Motor neuron (in vitro differentiated cells): ENCODE data around the gene CYB5R2. TPM values are rescaled to one million over a fixed set of nuclear protein-coding genes. Genes with fewer than 3 reads are reported as not detected.

ENCODE experiments used
- ATAC-seq, 8 experiments: fragments of 200-7000 bp; cut with Tn5 transposase; replicated peaks in 6 of 8; 2 replicates each; pipeline ENCODE4 v1.8.0; 2021; ENCODE audit warnings: mild to moderate bottlenecking in 8 of 8, moderate library complexity in 8 of 8
- H3K27ac ChIP-seq, 2 donors: fragments of 250-450 bp; sonication (Bioruptor Pico); 2 replicates each; pipeline ENCODE4 v1.9.0; 2021; ENCODE audit warnings: antibody characterized with exemption in 2 of 2, mild to moderate bottlenecking in 2 of 2, moderate library complexity in 1 of 2
- H3K4me1 ChIP-seq, 2 donors: fragments of 250-450 bp; sonication (Bioruptor Pico); replicated peaks in 1 of 2; 2 replicates each; pipeline ENCODE4 v1.6.1; 2021; ENCODE audit warnings: antibody characterized with exemption in 2 of 2, mild to moderate bottlenecking in 2 of 2, moderate library complexity in 1 of 2
- H3K4me3 ChIP-seq, 5 donors: fragments of 250-450 bp; sonication (Bioruptor Pico); 2 replicates each; pipeline ENCODE4 v1.9.0; 2021; ENCODE audit warnings: antibody characterized with exemption in 5 of 5, mild to moderate bottlenecking in 5 of 5, moderate library complexity in 4 of 5
- WGBS, 10 experiments: fragments of 450-650 bp; shearing (Covaris generic); methylation state at CpG; one replicate each; pipeline ENCODE4 v1.0.0; 2022; 5-methylcytosine and 5-hydroxymethylcytosine counted together
- in situ Hi-C, 9 experiments: fragments of 400-800 bp; cut with MboI; loops; one replicate each; pipeline ENCODE4 v1.15.0; 2021; ENCODE audit warnings: low sequenced_read_pairs in 9 of 9, low pct_unique_long_range_greater_than_20kb in 2 of 9; ENCODE audit not compliant: unreplicated experiment in 9 of 9
- total RNA-seq, 8 experiments: library from RNA; unstranded; fragments of 300-600 nt; gene quantifications; 2 replicates each; pipeline versions ENCODE4 v1.2.3 to v1.2.4, GENCODE V29; 2022

Gene CYB5R2
- total RNA-seq, 8 experiments from 2014 or later: 0.54 to 16.3 (median 3.1) TPM

DNA sequence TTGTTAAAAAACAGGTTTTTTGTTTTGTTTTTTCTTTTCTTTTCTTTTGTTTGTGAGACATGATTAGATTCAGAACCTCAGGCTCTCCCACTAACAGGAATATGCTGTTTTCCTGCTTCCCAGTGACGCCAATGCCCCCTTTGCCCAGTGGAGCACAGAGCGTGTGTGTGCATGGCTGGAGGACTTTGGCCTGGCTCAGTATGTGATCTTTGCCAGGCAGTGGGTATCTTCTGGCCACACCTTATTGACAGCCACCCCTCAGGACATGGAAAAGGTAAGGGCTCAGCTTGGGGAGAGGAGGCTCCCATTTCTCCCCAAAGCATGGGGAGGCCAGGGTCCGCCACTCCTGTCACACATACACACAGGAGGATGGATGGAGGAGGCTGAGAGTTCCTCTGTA lies 25.0 kb downstream of the CYB5R2 start:
- Histone ChIP-seq H3K27ac (no peak overlapping the region), H3K4me3 (no peak overlapping the region), H3K4me1 (peaks cover 2 to 11% of the 10 kb centered on the region in 2 donors)
- in situ Hi-C loops: no loop called here
- WGBS, 10 experiments: 82 to 100% (median 93%) methylated on average over 1 to 2 of the region's 3 CpGs; no CpG with 5 or more reads in 5 of the 10 experiments
- no peak for ATAC-seq

- in situ Hi-C loops: no loop called here
- no peak for ATAC-seq
- 81 to 100% (median 89%) methylated on average over 1 to 2 of the region's 2 CpGs; no CpG with 5 or more reads in 3 of the 10 experiments for WGBS, 10 experiments
- Histone ChIP-seq H3K27ac (no peak overlapping the region), H3K4me1 (peaks cover 6 to 14% of the 10 kb centered on the region in 2 donors), H3K4me3 (no peak overlapping the region)
Measured at GRCh38 chr11:7646866-7647265, 26.4 kb downstream of the CYB5R2 start.

DNA sequence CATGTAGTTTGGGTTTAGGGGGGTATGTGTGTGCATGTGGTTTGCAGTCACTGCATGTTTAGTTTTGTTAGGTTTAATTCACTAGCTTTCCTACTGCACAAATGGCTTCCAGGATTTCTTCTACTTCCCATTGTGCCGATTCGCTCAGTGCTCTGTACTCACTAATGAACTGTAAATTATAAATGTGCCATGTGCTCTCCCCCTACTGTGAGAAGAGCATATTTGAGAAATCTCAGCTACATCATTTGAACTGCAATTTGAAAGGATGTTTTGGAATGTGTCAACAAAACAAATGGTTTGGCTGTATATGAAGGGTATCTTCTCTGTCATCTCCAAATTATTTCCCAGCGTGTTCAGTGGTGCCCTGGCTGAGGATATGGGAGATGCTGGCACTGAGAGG lies 28.1 kb downstream of the CYB5R2 start:
- peaks cover 6 to 14% of the 10 kb centered on the region in 2 donors for H3K4me1 ChIP-seq
- in situ Hi-C loops: no loop called here
- no peak overlapping the region for H3K4me3 ChIP-seq
- H3K27ac ChIP-seq: no peak overlapping the region
- WGBS, 10 experiments: 50 to 100% (median 81%) methylated on average over 1 to 3 of the region's 3 CpGs; no CpG with 5 or more reads in 1 of the 10 experiments
- ATAC-seq: no peak

GRCh38 chr11:7643314-7643713 lies 30.0 kb downstream of the CYB5R2 start:
- ATAC-seq: peak in 3 of 8 experiments; percentile 32 to 55 (median 49)
- in situ Hi-C loops: no loop called here
- H3K4me3 ChIP-seq: no peak overlapping the region
- no peak overlapping the region for H3K27ac ChIP-seq
- H3K4me1 ChIP-seq: peaks cover 6 to 14% of the 10 kb centered on the region in 2 donors
- 4 to 86% (median 41%) methylated on average over 1 to 4 of the region's 4 CpGs for WGBS, 10 experiments

DNA sequence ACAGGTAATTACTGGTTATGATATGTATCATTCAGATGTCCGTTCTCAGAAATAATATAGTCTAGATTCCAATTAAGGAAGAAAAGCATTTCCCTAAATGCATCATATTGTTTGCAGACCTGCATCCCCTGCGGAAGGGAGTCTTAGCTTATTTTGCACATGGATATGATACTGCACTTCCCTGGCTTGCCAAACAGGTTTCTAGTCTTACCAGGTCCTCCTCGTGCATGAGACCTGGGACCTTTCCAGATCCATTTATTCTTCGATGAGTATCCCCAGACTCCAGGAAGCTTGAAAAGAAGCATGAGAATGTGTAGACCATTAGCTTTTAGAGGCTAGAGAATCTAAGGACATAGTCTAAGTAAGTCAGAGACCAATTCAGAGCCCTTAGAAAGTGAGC lies 30.6 kb downstream of the CYB5R2 start:
- H3K4me3 ChIP-seq: no peak overlapping the region
- WGBS, 10 experiments: 0 to 100% (median 57%) methylated on average over 1 to 4 of the region's 4 CpGs; no CpG with 5 or more reads in 2 of the 10 experiments
- in situ Hi-C loops: no loop called here
- no peak for ATAC-seq
- H3K4me1 ChIP-seq: peaks cover 6 to 14% of the 10 kb centered on the region in 2 donors
- no peak overlapping the region for H3K27ac ChIP-seq

DNA sequence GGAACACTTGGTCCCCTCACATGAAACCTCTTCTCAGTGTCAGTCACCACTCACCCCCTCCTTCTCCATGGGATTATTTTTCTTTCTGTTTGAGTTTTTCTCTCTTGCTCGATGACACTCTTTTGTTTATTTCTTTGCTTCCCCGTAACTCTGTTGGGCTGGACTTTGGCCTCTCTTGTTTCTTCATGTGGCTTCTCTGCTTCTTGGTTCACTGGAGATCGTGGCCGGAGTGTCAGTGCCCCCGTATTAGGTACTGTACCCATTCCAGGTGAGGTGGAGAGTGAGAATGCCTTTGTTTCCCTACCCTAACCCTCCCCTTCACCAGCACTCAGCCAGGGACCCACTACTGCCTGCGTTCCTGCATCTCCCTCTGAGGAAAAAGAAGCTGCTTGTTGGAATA lies 32.5 kb downstream of the CYB5R2 start:
- ATAC-seq: no peak
- WGBS, 10 experiments: 74 to 100% (median 94%) methylated on average over 2 to 6 of the region's 6 CpGs; no CpG with 5 or more reads in 1 of the 10 experiments
- Histone ChIP-seq H3K27ac (no peak overlapping the region), H3K4me3 (no peak overlapping the region), H3K4me1 (peaks cover 6 to 8% of the 10 kb centered on the region in 2 donors)
- in situ Hi-C loops: no loop called here

GRCh38 chr11:7639643-7640025 lies 33.7 kb downstream of the CYB5R2 start:
- no peak overlapping the region for H3K4me3 ChIP-seq
- WGBS, 10 experiments: 47 to 96% (median 67%) methylated on average over 2 to 4 of the region's 5 CpGs; no CpG with 5 or more reads in 6 of the 10 experiments
- no peak overlapping the region for H3K27ac ChIP-seq
- ATAC-seq: peak in 1 of 8 experiments; percentile 46
- in situ Hi-C loops: no loop called here
- peaks cover 8 to 11% of the 10 kb centered on the region in 2 donors for H3K4me1 ChIP-seq

DNA sequence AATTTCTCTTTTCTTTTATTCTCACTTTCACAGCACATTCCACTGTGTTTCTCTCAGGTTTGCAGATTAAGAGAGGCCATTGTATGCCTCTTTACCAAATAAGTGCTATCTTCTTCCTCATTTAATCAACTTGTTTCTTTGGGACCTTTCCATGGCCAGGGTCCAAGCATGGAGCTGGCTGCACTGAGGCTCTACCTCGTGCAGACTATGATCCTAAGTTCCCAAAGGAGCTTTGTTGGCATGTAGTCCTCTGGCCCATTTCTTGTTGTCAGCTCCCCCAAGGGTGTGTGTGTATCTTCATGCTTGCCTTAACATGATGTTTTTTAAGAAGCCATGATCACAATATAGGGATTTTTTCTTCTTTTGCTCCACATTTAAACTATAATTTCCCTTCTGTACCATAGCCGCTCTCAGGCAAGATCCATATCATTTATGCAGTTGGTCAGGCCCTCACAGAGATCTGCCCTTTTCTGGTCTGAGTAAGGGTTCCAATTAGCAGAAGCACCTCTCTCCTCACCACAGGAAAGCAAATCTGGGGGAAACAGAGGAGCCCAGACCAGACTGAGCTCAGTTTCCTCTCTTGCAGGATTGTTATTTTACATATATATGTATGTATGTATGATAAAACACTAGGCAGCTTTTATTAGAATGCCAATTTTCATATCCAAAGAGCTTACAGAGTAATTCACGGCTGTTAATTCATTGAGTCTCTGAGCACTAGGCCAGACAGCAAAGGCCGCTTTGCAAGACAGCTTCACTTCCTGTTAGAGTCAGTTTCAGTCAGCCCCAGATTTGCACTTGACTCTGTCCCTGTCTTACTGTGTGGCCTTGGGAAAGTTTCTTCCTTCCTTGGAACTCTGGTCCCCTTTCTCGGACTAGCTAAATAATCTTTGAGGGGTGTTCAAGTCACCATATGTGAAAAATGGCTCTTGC lies 34.3 kb downstream of the CYB5R2 start:
- no peak overlapping the region for H3K27ac ChIP-seq
- in situ Hi-C loops: no loop called here
- peak in 1 of 8 experiments; percentile 38 for ATAC-seq
- H3K4me1 ChIP-seq: peaks cover 8 to 11% of the 10 kb centered on the region in 2 donors
- H3K4me3 ChIP-seq: no peak overlapping the region
- WGBS, 10 experiments: 56 to 100% (median 86%) methylated on average over 1 to 5 of the region's 5 CpGs; no CpG with 5 or more reads in 1 of the 10 experiments

DNA sequence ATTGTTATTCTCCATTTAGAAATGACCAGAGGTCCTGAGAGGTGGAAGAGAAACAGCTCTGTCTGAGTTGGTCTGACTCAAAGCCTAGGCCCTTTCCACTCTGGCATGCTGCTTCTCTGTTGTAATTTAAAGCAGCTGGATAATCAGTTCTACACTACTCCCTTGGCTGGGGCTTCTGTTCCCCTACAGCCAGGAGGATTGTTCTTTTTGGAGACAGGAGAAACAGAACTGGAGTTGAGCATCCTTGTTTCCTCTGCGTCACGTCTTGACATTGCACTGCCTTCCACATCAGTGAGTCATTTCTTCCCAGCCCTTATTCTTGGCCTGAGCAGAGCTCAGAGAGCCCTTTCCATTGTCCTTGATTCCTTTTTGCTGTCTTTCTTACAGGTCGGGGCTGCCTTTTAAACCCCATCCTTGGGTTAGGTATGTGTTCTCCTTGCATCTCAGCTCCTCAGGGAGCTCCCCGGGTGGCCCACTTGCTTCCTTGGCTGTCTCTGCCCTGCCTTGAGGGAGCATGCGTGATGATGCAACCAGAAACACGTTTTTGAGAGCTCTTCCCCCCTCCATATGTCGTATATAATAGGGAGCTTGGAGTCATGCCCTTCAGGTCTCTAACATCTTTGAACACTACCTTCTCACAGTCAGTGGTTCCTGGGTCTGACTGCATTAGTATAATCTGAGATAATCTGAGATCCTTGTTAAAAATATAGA lies 35.7 kb downstream of the CYB5R2 start:
- in situ Hi-C loops: no loop called here
- no peak overlapping the region for H3K27ac ChIP-seq
- peaks cover 0 to 5% of the 10 kb centered on the region in 2 donors for H3K4me1 ChIP-seq
- 6 to 78% (median 64%) methylated on average over 3 to 7 of the region's 7 CpGs; no CpG with 5 or more reads in 3 of the 10 experiments for WGBS, 10 experiments
- no peak overlapping the region for H3K4me3 ChIP-seq
- ATAC-seq: peak in 2 of 8 experiments; percentile 83 to 91

GRCh38 chr11:7636350-7636749 lies 37.0 kb downstream of the CYB5R2 start:
- in situ Hi-C loops: no loop called here
- ATAC-seq: no peak
- Histone ChIP-seq H3K4me1 (peaks cover 0 to 5% of the 10 kb centered on the region in 2 donors), H3K27ac (no peak overlapping the region), H3K4me3 (no peak overlapping the region)
- 85 to 100% (median 96%) methylated on average over 1 to 6 of the region's 6 CpGs; no CpG with 5 or more reads in 3 of the 10 experiments for WGBS, 10 experiments

DNA sequence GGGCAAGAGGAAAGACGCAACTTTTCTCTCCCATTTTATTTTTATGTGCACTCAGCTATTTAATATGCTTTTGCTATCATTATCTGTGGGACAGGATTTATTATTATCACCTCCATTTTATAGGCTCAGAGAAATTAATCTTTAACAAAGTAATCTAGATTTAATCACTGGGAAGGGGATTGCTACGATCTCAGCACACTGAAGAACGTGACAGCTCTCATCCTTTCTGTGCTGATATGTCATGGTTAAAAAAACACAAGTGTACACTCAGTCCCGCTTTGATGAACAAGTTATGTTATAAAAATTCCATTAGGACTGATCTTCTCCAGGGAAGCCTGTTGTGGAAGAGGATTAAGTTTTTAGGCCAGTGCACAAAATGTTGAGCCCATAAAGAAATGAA lies 37.6 kb downstream of the CYB5R2 start:
- in situ Hi-C loops: no loop called here
- Histone ChIP-seq H3K27ac (no peak overlapping the region), H3K4me3 (no peak overlapping the region), H3K4me1 (peaks cover 0 to 5% of the 10 kb centered on the region in 2 donors)
- ATAC-seq: no peak
- WGBS, 10 experiments: 69 to 100% (median 94%) methylated on average over 2 to 4 of the region's 4 CpGs; no CpG with 5 or more reads in 1 of the 10 experiments

GRCh38 chr11:7635137-7635536 lies 38.2 kb downstream of the CYB5R2 start:
- in situ Hi-C loops: no loop called here
- Histone ChIP-seq H3K4me1 (peaks cover 0 to 5% of the 10 kb centered on the region in 2 donors), H3K4me3 (no peak overlapping the region), H3K27ac (no peak overlapping the region)
- WGBS, 10 experiments: 33 to 83% (median 67%) methylated on average over 1 to 4 of the region's 4 CpGs; no CpG with 5 or more reads in 4 of the 10 experiments
- peak in 3 of 8 experiments; percentile 27 to 50 (median 35) for ATAC-seq

- no peak for ATAC-seq
- H3K4me1 ChIP-seq: peaks cover 0 to 5% of the 10 kb centered on the region in 2 donors
- in situ Hi-C loops: no loop called here
- no peak overlapping the region for H3K27ac ChIP-seq
- WGBS, 10 experiments: 13 to 100% (median 76%) methylated on average over 1 to 2 of the region's 2 CpGs; no CpG with 5 or more reads in 2 of the 10 experiments
- H3K4me3 ChIP-seq: no peak overlapping the region
Measured at GRCh38 chr11:7632211-7632610, 41.1 kb downstream of the CYB5R2 start.
